ENCODE measurements around the gene HSPA1B. TPM values are rescaled to one million over a fixed set of nuclear protein-coding genes. Genes with fewer than 3 reads are reported as not detected.
A peak's percentile ranks its signal among the peaks of the same experiment; 100 is the strongest.
"Not testable (repeated sequence)": the region's sequence is repeated elsewhere in the genome, so short reads cannot be mapped to it uniquely, and the experiment has no call there.

The HSPA1B gene
- total RNA-seq, 2 experiments from 2014 or later, result 59.5 to 62.3 TPM

DNA sequence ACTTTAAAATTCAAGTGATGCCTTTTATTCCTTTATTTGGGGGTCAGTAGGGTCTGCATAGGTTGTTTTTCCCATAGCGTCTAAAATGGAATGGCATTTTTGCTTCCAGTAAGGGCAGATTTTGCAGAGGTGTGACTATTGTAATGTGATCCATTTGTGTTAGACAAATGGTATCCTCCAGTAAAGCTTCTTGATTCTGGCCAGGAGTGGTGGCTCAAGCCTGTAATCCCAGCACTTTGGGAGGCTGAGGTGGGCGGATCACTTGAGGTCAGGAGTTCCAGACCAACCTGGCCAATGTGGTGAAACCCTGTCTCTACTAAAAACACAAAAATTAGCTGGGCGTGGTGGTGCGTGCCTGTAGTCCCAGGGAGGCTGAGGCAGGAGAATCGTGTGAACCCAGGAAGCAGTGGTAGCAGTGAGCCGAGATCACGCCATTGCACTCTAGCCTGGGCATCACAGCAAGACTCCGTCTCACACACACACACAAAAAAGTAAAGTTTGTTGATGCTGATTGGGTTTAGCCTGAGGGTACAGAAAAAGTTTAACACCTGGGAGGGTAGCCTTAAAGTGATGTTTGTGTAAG is 9.5 kb upstream of the HSPA1B start:
- H3K9me3 Mint-ChIP-seq; intact Hi-C loops (cut with micrococcal nuclease); H3K27me3 Mint-ChIP-seq; H3K36me3 Mint-ChIP-seq: not testable (repeated sequence)
- peak overlapping the region; percentile 89 for H3K4me3 Mint-ChIP-seq
- peak; percentile 43 for DNase-seq
- ChIA-PET CTCF (interaction anchor here (0.9 to 1.4 kb wide), 6 partner anchors 11 to 219 kb away, joined by 3 to 6 read pairs (median 4); partner anchors contain the start of genes LSM2 and VARS1), POLR2A (interaction anchor here (1.0 to 1.4 kb wide), 3 partner anchors 9 to 78 kb away, joined by 5 to 10 read pairs (median 5); partner anchors contain the start of genes HSPA1B, LSM2 and MSH5)
- H3K27ac Mint-ChIP-seq, result peak overlapping the region; percentile 94
- H3K4me1 Mint-ChIP-seq (ENCODE audit: low read depth), result peaks cover 52% of the 10 kb centered on the region

DNA sequence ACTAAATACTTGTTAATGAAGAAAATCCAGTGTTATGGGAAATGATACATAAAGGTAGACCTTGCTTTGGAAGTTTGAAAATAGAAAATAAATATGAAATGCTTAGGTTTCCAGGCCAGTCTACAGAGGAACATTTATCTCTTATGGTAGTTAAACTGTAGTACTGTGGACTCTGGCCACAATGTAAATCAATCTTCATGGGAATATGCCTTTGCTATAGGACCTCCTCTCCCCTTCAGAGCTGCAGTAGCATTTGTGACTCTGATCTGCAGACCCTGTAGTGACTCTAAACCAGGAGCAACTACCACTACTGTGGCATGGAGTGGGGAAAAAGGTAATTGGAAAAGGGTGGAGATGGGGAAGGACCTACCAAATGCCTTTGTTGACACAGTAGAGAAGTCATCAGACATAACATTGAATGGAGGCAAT is 7.7 kb upstream of the HSPA1B start:
- CTCF ChIA-PET, result interaction anchor here (1.4 kb wide), 2 partner anchors 14 to 24 kb away, joined by 5 to 6 read pairs; partner anchors contain the start of genes LSM2 and VARS1
- intact Hi-C loops (cut with micrococcal nuclease), result loop anchor here (5.0 to 10.0 kb wide), 4 partner anchors 43 to 1145 kb away; partner anchors contain the start of genes BRD2, GPSM3, LTA and PBX2
- Mint-ChIP-seq H3K27ac (peak overlapping the region; percentile 47), H3K9me3 (no peaks in the 10 kb centered on the region), H3K36me3 (peaks cover 6% of the 10 kb centered on the region), H3K4me1 (ENCODE audit: low read depth) (peaks cover 49% of the 10 kb centered on the region), H3K4me3 (no peak overlapping the region), H3K27me3 (no peaks in the 10 kb centered on the region)
- DNase-seq, result no peak
- POLR2A ChIA-PET, result interaction anchor here (0.6 kb wide), 1 partner anchor 17 kb away, joined by 3 read pairs; no protein-coding TSS in a partner anchor

DNA sequence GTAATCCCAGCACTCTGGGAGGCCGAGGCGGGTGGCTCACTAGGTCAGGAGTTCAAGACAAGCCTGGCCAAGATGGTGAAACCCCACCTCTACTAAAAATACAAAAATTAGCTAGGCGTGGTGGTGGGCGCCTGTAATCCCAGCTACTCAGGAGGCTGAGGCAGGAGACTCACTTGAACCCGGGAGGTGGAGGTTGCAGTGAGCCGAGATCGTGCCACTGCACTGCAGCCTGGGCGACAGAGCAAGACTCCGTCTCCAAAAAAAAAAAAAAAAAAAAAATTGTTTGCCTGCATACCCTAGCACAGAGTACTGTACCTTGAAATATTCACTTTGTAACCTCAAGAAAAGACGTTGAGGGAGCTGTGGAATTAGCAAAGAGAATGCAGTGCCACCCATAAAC is 7.1 kb upstream of the HSPA1B start:
- H3K4me1 Mint-ChIP-seq (ENCODE audit: low read depth), result peaks cover 54% of the 10 kb centered on the region
- H3K27me3 Mint-ChIP-seq, POLR2A ChIA-PET, DNase-seq, H3K9me3 Mint-ChIP-seq, H3K36me3 Mint-ChIP-seq: not testable (repeated sequence)
- intact Hi-C loops (cut with micrococcal nuclease), result loop anchor here (5.0 to 10.0 kb wide), 4 partner anchors 43 to 1144 kb away; partner anchors contain the start of genes BRD2, GPSM3, LTA and PBX2
- H3K27ac Mint-ChIP-seq, result peak overlapping the region; percentile 96
- H3K4me3 Mint-ChIP-seq, result peak overlapping the region; percentile 89
- CTCF ChIA-PET, result interaction anchor here (0.8 to 1.4 kb wide), 3 partner anchors 14 to 25 kb away, joined by 3 to 6 read pairs (median 5); partner anchors contain the start of genes LSM2 and VARS1

DNA sequence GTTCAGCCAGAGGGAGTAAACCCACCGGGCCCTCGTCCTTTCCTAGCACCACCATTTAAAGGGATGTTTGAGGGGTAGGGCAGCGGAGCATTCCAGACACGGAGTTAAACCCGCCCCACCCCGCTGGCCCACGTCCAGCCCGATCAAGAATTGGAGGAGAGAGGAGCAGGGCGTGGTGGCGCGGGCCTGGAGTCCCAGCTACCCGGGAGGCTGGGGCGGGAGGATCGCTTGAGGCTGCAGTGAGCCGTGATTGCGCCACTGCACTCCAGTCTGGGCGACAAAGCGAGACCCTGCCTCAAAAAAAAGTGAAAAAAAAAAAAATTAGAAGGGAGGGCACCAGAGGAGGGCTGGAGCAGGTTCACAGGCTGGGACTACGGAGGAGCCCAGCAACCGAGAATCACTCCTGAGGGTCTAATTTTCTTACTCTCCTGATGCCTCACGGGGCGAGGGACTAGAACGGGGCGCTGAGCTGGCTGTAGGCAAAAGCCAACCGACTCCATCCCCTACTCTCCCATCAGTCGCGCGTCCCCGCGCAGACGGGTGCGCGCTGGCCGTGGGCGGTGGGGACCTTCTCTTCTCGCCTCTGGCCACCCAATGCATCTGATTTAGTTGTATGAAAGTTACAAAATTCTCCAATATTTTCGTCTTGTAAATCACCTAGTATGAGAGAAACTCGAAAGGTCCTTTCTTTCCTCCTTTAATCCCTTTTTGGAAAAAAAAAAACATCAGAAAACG is 6.1 kb upstream of the HSPA1B start:
- Mint-ChIP-seq H3K4me1 (ENCODE audit: low read depth) (peaks cover 63% of the 10 kb centered on the region), H3K27ac (peak overlapping the region; percentile 96), H3K27me3 (no peaks in the 10 kb centered on the region), H3K4me3 (peak overlapping the region; percentile 89), H3K36me3 (peaks cover 6% of the 10 kb centered on the region), H3K9me3 (no peaks in the 10 kb centered on the region)
- POLR2A ChIA-PET, result interaction anchor here (0.9 to 2.2 kb wide), 4 partner anchors 8 to 15 kb away, joined by 3 to 12 read pairs (median 7); partner anchors contain the start of gene LSM2
- CTCF ChIA-PET, result interaction anchor here (1.6 kb wide), 1 partner anchor 14 kb away, joined by 7 read pairs; the partner anchor contains the start of gene LSM2
- intact Hi-C loops (cut with micrococcal nuclease), result loop anchor here (2.0 to 10.0 kb wide), 5 partner anchors 15 to 1143 kb away; partner anchors contain the start of genes BRD2, GPSM3, LSM2 and LTA
- peak; percentile 85 for DNase-seq

DNA sequence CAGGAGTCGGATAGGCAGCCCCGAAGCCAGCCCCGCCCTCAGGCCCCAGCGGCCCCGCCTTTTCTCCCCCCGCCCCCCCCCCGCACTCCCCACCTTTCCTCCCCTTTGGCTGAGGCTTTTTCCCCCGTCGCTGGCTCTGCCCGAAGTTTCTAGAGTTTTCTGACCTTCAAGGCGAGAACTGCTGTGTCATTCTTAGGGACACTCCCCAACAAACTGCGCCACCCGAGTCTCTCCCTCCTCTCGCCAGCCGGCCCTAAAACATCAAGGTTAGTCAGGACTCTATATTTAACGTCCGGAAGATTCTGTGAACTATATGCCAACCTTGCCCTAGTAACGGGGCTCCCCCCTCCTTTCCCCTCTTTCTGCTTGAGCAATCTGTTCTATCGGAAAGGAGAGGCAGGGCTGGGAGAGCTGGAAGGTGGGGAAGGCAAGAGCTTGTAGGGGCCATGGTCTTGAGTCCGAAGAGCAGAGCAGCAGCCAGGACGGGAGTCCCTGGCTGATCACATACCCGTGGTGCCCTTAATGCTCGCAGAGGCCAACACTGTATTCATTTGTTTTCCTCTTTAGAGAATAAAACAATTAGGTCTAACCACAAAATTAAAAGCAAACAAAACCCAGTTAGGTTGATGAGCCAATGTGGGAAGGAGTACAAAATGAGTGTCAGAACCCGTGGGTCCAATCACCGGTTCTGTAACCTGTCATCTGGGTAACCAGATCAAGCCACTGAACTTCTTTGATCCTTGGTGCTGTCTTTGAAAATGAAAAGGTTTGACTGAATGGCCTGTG is 5.3 kb upstream of the HSPA1B start:
- intact Hi-C loops (cut with micrococcal nuclease), result loop anchor here (2.0 to 10.0 kb wide), 5 partner anchors 15 to 1143 kb away; partner anchors contain the start of genes BRD2, GPSM3, LSM2 and LTA
- peaks cover 7% of the 10 kb centered on the region for H3K36me3 Mint-ChIP-seq
- H3K4me1 Mint-ChIP-seq (ENCODE audit: low read depth), result peaks cover 70% of the 10 kb centered on the region
- H3K9me3 Mint-ChIP-seq, result no peaks in the 10 kb centered on the region
- ChIA-PET CTCF (interaction anchor here (1.0 to 1.6 kb wide), 2 partner anchors 8 to 15 kb away, joined by 3 to 7 read pairs; partner anchors contain the start of gene LSM2), POLR2A (interaction anchor here (0.6 to 2.2 kb wide), 7 partner anchors 9 to 306 kb away, joined by 3 to 12 read pairs (median 4); partner anchors contain the start of genes ATF6B, GPANK1 and LSM2)
- peak; percentile 84 for DNase-seq
- H3K27me3 Mint-ChIP-seq, result no peaks in the 10 kb centered on the region
- peak overlapping the region; percentile 89 for H3K4me3 Mint-ChIP-seq
- peak overlapping the region; percentile 96 for H3K27ac Mint-ChIP-seq

DNA sequence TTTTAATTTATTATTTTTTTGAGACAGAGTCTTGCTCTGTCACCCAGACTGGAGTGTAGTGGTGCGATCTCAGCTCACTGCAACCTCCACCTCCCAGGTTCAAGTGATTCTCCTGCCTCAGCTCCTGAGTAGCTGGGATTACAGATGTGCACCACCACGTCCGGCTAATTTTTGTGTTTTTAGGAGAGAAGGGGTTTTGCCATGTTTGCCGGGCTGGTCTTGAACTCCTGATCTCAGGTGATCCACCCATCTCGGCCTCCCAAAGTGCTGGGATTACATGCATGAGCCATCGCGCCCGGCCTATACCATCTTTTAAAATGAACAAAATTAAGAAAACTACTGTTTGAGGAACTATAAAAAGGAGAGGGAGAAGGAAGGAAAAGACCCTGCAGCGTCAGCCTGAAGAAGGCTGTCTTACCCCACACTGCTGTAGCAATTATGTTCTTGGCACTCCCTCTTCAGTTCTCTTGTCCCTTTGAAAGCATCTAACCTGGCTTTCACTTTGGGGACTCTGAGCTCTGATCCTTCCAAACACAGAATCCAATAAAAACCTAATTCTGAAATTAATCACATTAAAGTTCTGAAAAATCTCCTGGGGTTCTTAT is 3.8 kb upstream of the HSPA1B start:
- not testable (repeated sequence) for H3K4me3 Mint-ChIP-seq, DNase-seq, H3K36me3 Mint-ChIP-seq, H3K9me3 Mint-ChIP-seq, H3K27me3 Mint-ChIP-seq
- peak overlapping the region; percentile 47 for H3K27ac Mint-ChIP-seq
- CTCF ChIA-PET, result interaction anchor here (1.0 kb wide), 1 partner anchor 9 kb away, joined by 3 read pairs; no protein-coding TSS in a partner anchor
- POLR2A ChIA-PET, result interaction anchor here (2.2 kb wide), 1 partner anchor 10 kb away, joined by 12 read pairs; no protein-coding TSS in a partner anchor
- H3K4me1 Mint-ChIP-seq (ENCODE audit: low read depth), result peaks cover 58% of the 10 kb centered on the region
- intact Hi-C loops (cut with micrococcal nuclease), result loop anchor here (2.0 to 10.0 kb wide), 5 partner anchors 17 to 1141 kb away; partner anchors contain the start of genes BRD2, GPSM3, LSM2 and LTA

DNA sequence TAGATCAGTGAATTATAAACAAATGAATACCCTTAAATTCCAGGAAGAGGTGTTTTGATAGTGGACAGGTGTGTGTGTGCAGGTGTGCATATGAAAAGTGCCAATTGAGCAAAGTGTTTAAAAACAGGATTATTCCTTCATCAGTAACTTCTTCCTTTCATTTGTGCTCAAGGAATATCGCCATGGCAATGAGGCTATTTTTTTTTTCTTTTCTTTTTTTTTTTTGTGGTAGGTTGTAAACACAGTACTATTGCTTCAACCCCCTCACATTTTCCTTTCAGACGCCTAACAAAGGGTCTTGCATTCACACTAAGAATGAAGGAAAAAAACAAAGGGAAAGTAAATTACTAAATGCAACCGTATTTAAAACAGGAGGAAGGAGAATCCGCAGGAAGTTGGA is 2.0 kb upstream of the HSPA1B start:
- intact Hi-C loops (cut with micrococcal nuclease), result loop anchor here (10.0 kb wide), 2 partner anchors 369 to 1139 kb away; partner anchors contain the start of genes BRD2, GPSM3 and PBX2
- H3K27me3 Mint-ChIP-seq, result no peaks in the 10 kb centered on the region
- POLR2A ChIA-PET, result interaction anchor here (3.8 kb wide), 1 partner anchor 12 kb away, joined by 26 read pairs; the partner anchor contains the start of genes HSPA1A and HSPA1L
- H3K27ac Mint-ChIP-seq, result peak overlapping the region; percentile 98
- no peak overlapping the region for H3K4me3 Mint-ChIP-seq
- H3K4me1 Mint-ChIP-seq (ENCODE audit: low read depth), result peaks cover 46% of the 10 kb centered on the region
- H3K36me3 Mint-ChIP-seq, result peaks cover 9% of the 10 kb centered on the region
- no peak for DNase-seq
- CTCF ChIA-PET, result interaction anchor here (0.6 to 1.3 kb wide), 4 partner anchors 10 to 98 kb away, joined by 3 to 4 read pairs (median 3); partner anchors contain the start of genes HSPA1A, HSPA1L and LSM2
- H3K9me3 Mint-ChIP-seq, result no peaks in the 10 kb centered on the region

DNA sequence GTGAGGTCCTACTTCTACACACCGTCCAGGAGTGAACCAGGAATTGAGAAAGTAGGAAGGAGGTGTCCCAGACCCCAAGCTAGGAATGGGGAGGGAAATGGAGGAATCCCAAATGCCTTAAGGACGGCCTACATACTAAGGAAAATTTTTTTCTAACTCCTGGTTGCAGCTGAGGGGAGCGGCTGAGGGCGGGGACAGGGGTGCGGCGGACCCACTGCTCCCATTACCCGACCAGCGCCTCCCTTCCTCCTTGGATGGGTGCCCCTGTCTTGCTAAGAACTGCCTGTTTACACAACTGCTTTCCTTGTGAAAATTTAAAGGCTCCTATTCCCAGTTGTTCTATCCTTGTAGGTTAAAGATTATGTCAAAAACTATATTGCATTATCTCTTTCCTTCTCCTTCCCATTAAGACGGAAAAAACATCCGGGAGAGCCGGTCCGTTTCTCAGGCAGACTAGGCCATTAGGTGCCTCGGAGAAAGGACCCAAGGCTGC is 699 bp upstream of the HSPA1B start:
- Mint-ChIP-seq H3K27ac (peak overlapping the region; percentile 98), H3K9me3 (no peaks in the 10 kb centered on the region), H3K4me1 (ENCODE audit: low read depth) (peaks cover 46% of the 10 kb centered on the region), H3K4me3 (peak overlapping the region; percentile 86), H3K27me3 (no peaks in the 10 kb centered on the region), H3K36me3 (peaks cover 14% of the 10 kb centered on the region)
- peak; percentile 58 for DNase-seq
- CTCF ChIA-PET, result interaction anchor here (0.5 to 2.2 kb wide), 12 partner anchors 12 to 385 kb away, joined by 3 to 11 read pairs (median 4); partner anchors contain the start of genes BAG6, HSPA1A, HSPA1L and LSM2
- intact Hi-C loops (cut with micrococcal nuclease), result loop anchor here (1.0 to 10.0 kb wide), 7 partner anchors 14 to 1138 kb away; partner anchors contain the start of genes BRD2, GPSM3, PBX2 and PRRC2A
- POLR2A ChIA-PET, result interaction anchor here (0.6 to 3.8 kb wide), 18 partner anchors 9 to 174 kb away, joined by 3 to 26 read pairs (median 5); partner anchors contain the start of genes BAG6, C6orf47, CLIC1 and DXO

DNA sequence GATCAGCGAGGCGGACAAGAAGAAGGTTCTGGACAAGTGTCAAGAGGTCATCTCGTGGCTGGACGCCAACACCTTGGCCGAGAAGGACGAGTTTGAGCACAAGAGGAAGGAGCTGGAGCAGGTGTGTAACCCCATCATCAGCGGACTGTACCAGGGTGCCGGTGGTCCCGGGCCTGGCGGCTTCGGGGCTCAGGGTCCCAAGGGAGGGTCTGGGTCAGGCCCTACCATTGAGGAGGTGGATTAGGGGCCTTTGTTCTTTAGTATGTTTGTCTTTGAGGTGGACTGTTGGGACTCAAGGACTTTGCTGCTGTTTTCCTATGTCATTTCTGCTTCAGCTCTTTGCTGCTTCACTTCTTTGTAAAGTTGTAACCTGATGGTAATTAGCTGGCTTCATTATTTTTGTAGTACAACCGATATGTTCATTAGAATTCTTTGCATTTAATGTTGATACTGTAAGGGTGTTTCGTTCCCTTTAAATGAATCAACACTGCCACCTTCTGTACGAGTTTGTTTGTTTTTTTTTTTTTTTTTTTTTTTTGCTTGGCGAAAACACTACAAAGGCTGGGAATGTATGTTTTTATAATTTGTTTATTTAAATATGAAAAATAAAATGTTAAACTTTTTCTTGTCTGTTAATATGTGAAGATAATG is 2.2 kb downstream of the HSPA1B start:
- no peaks in the 10 kb centered on the region for H3K27me3 Mint-ChIP-seq
- intact Hi-C loops (cut with micrococcal nuclease), result loop anchor here (1.0 to 10.0 kb wide), 6 partner anchors 56 to 1135 kb away; partner anchors contain the start of genes ATP6V1G2, BRD2, EHMT2 and GPSM3
- peaks cover 19% of the 10 kb centered on the region for H3K36me3 Mint-ChIP-seq
- POLR2A ChIA-PET, result interaction anchor here (0.5 to 2.0 kb wide), 5 partner anchors 23 to 94 kb away, joined by 3 to 7 read pairs (median 4); partner anchors contain the start of genes CLIC1, LSM2, MSH5 and VARS1
- no peaks in the 10 kb centered on the region for H3K9me3 Mint-ChIP-seq
- peak overlapping the region; percentile 91 for H3K27ac Mint-ChIP-seq
- peaks cover 36% of the 10 kb centered on the region for H3K4me1 Mint-ChIP-seq (ENCODE audit: low read depth)
- CTCF ChIA-PET, result interaction anchor here (0.9 to 4.5 kb wide), 16 partner anchors 9 to 149 kb away, joined by 3 to 28 read pairs (median 6); partner anchors contain the start of genes CLIC1, DDAH2, EHMT2 and HSPA1A
- H3K4me3 Mint-ChIP-seq, result peak overlapping the region; percentile 97
- no peak for DNase-seq

All from activated CD4-positive, alpha-beta memory T cell treated with anti-CD3 and anti-CD28 coated beads for 36 hours (primary cell).